ENCODE results near the gene NTRK2. TPM values are rescaled to one million over a fixed set of nuclear protein-coding genes. Genes with fewer than 3 reads are reported as not detected.

NTRK2 gene
- total and polyA plus RNA-seq, 8 donors, result 6.0 to 31.4 (median 14.5) TPM

GRCh38 chr9:84736081-84736480, 66.6 kb downstream of the NTRK2 start:
- H3K4me1 ChIP-seq, result no peaks in the 10 kb centered on the region
- intact Hi-C loops (cut with DNase I), result no loop called here
- ATAC-seq (no peak), DNase-seq (no peak), FAIRE-seq (no peak)
- no peaks in the 10 kb centered on the region for H3K27me3 ChIP-seq
- H3K4me3 ChIP-seq, result no peak overlapping the region
- TF ChIP-seq CTCF (IDR thresholded peaks at IDR 0.05), result no peak
- no peaks in the 10 kb centered on the region for H3K9me3 ChIP-seq
- 78 to 85% methylated on average over 10 of the region's 10 CpGs for WGBS, 2 donors
- H3K27ac ChIP-seq, result no peak overlapping the region
- no peaks in the 10 kb centered on the region for H3K36me3 ChIP-seq

- no peaks in the 10 kb centered on the region for H3K9me3 ChIP-seq
- no peak for FAIRE-seq
- intact Hi-C loops (cut with DNase I), result no loop called here
- H3K27me3 ChIP-seq, result no peaks in the 10 kb centered on the region
- H3K36me3 ChIP-seq, result no peaks in the 10 kb centered on the region
- H3K4me3 ChIP-seq, result no peak overlapping the region
- no peak for TF ChIP-seq CTCF (IDR thresholded peaks at IDR 0.05)
- DNase-seq, result no peak
- no peak overlapping the region for H3K27ac ChIP-seq
- 66 to 71% methylated on average over 1 of the region's 1 CpG for WGBS, 2 donors
- ATAC-seq, result no peak
- no peaks in the 10 kb centered on the region for H3K4me1 ChIP-seq
Observed at GRCh38 chr9:84736536-84736935, 67.0 kb downstream of the NTRK2 start.

GRCh38 chr9:84738353-84738752, 68.8 kb downstream of the NTRK2 start:
- DNase-seq (no peak), ATAC-seq (peak in 1 of 4 donors; percentile 23), FAIRE-seq (no peak)
- Histone ChIP-seq H3K4me3 (no peak overlapping the region), H3K36me3 (no peaks in the 10 kb centered on the region), H3K27me3 (no peaks in the 10 kb centered on the region), H3K4me1 (no peaks in the 10 kb centered on the region), H3K27ac (peak overlapping the region in 1 of 4 donors; percentile 42), H3K9me3 (no peaks in the 10 kb centered on the region)
- intact Hi-C loops (cut with DNase I), result no loop called here
- WGBS, 2 donors, result 18 to 20% methylated on average over 1 of the region's 1 CpG
- no peak for TF ChIP-seq CTCF (IDR thresholded peaks at IDR 0.05)

- intact Hi-C loops (cut with DNase I), result no loop called here
- no peak for ATAC-seq
- Histone ChIP-seq H3K9me3 (no peaks in the 10 kb centered on the region), H3K4me1 (no peaks in the 10 kb centered on the region), H3K27me3 (no peaks in the 10 kb centered on the region), H3K27ac (no peak overlapping the region), H3K4me3 (no peak overlapping the region), H3K36me3 (no peaks in the 10 kb centered on the region)
- TF ChIP-seq CTCF (IDR thresholded peaks at IDR 0.05), result no peak
- WGBS, 2 donors, result 78 to 87% methylated on average over 4 of the region's 4 CpGs
- DNase-seq, result no peak
- FAIRE-seq, result no peak
Observed at GRCh38 chr9:84742261-84742660, 72.7 kb downstream of the NTRK2 start.

- Histone ChIP-seq H3K27ac (no peak overlapping the region), H3K27me3 (no peaks in the 10 kb centered on the region), H3K36me3 (no peaks in the 10 kb centered on the region), H3K4me1 (no peaks in the 10 kb centered on the region), H3K9me3 (no peaks in the 10 kb centered on the region), H3K4me3 (no peak overlapping the region)
- intact Hi-C loops (cut with DNase I), result no loop called here
- ATAC-seq, result no peak
- no peak for DNase-seq
- 79 to 87% methylated on average over 7 of the region's 7 CpGs for WGBS, 2 donors
- no peak for FAIRE-seq
- TF ChIP-seq CTCF (IDR thresholded peaks at IDR 0.05), result no peak
Observed at GRCh38 chr9:84744195-84744594, 74.7 kb downstream of the NTRK2 start.

All from pancreas (tissue), 10 donors.